Stimulated activated CD8-positive, alpha-beta memory T cell treated with anti-CD3 and anti-CD28 coated beads, Interleukin-15, amount 100 ng/mL, for 1 hour (primary cell): ENCODE data around the gene CHD3.
"Not testable (repeated sequence)": the region's sequence is repeated elsewhere in the genome, so short reads cannot be mapped to it uniquely, and the experiment has no call there.

Source experiments
- DNase-seq: peaks from one replicate; pipeline ENCODE4 v3.0.0-alpha.2; 2020; ENCODE audit warnings: low read depth

The CHD3 gene

GRCh38 chr17:7931709-7932482, 43.3 kb downstream of the CHD3 start, which contains the start of the genes CNTROB and TRAPPC1:
CNTROB (plus strand) TSS chr17:7932206; CDS start chr17:7933080, 874 bp downstream.
TRAPPC1 (minus strand) TSS chr17:7931946; CDS start chr17:7931829, 117 bp downstream.
- peak; percentile 98 for DNase-seq

GRCh38 chr17:7932483-7932891, 43.9 kb downstream of the CHD3 start:
- peak; percentile 12 for DNase-seq

DNA sequence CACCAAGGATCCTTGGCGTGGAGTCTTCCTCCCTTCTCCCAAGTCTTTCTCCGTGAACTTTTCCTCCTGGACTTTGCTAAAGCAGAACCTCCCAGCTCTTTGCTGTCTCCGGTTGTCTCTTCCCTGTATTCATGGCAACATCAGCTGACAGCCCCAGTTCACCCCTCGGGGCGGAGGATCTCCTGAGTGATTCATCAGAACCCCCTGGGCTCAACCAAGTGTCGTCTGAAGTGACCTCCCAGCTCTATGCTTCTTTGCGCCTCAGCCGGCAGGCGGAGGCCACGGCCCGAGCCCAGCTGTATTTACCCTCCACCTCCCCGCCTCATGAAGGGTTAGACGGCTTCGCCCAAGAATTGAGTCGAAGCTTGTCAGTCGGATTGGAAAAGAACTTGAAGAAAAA, 44.4 kb downstream of the CHD3 start:
- no peak for DNase-seq

GRCh38 chr17:7935859-7936258, 47.3 kb downstream of the CHD3 start:
- DNase-seq, result no peak

DNA sequence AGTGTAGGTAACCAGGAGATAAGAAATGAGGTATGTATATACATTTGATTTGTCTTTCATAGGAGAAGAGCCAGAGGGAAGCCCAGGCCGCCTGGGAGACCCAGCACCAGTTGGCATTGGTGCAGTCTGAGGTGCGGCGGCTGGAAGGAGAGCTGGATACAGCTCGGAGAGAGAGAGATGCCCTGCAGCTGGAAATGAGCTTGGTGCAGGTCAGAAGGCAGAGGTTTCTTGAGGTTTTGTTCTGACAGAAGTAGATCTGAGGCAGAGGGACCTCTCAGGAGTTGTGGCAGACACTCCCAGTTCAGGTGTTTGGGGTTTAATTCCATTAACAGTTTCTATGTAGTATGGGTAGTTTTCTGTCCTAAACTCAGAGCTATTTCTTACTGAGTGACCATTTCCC, 51.4 kb downstream of the CHD3 start:
- DNase-seq, result no peak

- no peak for DNase-seq
These were observed 52.2 kb downstream of the CHD3 start for GRCh38 chr17:7940743-7941142.

DNA sequence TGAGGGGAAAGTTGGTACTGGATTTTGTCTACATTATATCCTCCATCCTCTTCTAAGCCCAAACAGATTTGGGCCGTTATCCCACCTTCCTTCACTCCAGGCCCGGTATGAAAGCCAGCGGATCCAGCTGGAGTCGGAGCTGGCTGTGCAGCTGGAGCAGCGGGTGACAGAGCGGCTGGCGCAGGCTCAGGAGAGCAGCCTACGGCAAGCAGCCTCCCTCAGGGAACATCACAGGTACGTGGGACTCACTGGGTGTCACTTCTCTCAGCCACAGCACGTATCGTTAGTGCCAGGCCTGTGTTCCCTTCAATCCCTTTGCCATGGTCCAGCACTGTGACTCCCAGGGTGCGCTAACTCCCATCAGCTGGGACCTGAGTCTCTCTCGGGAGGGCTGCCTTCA, 54.7 kb downstream of the CHD3 start:
- DNase-seq, result no peak

DNA sequence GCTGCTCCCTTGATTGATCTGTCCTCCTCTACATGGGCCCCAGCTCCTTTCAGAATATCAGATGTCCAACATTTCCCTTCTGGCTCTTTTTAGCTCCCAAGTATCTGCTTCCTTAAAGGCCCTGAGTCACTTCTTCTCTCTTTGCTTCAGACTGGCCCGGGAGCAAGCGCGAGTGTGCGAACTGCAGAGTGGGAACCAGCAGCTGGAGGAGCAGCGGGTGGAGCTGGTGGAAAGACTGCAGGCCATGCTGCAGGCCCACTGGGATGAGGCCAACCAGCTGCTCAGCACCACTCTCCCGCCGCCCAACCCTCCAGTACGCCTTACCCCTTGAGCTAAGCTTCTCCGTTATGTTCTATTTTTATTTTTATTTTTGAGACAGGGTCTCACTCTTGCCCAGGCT, 55.7 kb downstream of the CHD3 start:
- no peak for DNase-seq

DNA sequence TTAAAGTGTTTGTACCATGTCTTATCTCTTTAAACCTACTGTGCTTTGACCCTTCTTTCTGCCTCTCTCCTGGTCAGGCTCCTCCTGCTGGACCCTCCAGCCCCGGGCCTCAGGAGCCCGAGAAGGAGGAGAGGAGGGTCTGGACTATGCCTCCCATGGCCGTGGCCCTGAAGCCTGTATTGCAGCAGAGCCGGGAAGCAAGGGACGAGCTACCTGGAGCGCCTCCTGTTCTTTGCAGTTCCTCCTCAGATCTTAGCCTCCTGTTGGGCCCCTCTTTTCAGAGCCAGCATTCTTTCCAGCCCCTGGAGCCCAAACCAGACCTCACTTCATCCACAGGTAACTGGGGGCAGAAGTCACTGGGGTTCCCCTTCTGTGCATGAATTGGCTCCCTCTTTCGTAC, 57.1 kb downstream of the CHD3 start:
- no peak for DNase-seq

- no peak for DNase-seq
These were observed 57.9 kb downstream of the CHD3 start for GRCh38 chr17:7946441-7946840.

DNA sequence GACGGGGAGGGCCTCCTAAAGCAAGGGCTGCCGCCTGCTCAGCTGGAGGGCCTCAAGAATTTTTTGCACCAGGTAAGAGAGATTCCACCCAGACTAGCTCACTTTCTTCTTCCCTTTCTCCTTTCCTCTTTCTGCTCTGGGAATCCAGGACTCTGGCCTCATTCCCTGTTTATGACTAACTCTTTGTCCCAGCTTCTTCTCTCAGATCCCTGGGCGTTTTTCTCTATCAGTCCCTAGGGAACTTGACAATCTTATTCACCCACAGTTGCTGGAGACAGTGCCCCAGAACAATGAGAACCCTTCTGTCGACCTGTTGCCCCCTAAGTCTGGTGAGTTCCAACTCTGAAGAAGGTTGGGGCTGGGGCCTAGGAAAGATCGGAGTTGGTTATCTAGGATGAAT, 59.1 kb downstream of the CHD3 start:
- no peak for DNase-seq

GRCh38 chr17:7950578-7950977, 62.0 kb downstream of the CHD3 start:
- no peak for DNase-seq

- DNase-seq, result no peak
These were observed 62.7 kb downstream of the CHD3 start for GRCh38 chr17:7951143-7951792.

- not testable (repeated sequence) for DNase-seq
These were observed 64.7 kb downstream of the CHD3 start for GRCh38 chr17:7953266-7953665.

DNA sequence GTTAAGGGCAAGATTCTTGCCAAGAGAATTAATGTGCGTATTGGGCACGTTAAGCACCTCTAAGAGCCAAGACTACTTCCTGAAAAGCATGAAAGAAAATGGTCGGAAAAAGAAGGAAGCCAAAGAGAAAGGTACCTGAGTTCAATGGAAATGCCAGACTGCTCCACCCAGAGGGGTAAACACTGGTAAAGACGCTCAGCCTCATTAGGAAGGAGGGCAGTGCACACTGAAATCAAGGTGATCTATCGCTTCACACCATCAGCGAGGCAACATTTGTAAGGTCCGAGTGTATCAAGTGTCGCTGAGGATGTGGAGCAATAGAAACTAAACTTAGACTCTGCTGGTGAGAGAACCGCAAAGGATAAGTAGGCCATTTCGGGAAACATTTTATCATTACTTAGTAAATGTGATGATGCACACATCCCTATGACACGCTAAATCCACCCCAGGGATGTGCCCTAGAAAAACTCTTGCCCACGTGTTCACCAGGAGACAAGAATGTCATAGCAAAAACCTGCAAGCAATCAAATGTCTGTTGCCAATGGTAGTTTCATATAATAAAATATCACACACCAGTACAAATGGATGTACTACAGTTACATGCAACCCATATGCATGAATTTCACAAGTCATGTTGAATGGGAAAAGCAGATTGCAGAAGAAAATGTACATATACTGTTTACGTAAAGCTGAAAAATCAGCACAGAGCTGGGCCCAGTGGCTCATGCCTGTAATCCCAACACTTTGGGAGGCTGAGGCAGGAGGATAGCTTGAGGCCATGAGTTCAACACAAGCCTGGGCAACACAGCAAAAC, 67.0 kb downstream of the CHD3 start:
- DNase-seq, result no peak

- DNase-seq, result no peak
These were observed 67.8 kb downstream of the CHD3 start for GRCh38 chr17:7956228-7956965.

- DNase-seq, result no peak
These were observed 71.1 kb downstream of the CHD3 start for GRCh38 chr17:7959503-7960253.

DNA sequence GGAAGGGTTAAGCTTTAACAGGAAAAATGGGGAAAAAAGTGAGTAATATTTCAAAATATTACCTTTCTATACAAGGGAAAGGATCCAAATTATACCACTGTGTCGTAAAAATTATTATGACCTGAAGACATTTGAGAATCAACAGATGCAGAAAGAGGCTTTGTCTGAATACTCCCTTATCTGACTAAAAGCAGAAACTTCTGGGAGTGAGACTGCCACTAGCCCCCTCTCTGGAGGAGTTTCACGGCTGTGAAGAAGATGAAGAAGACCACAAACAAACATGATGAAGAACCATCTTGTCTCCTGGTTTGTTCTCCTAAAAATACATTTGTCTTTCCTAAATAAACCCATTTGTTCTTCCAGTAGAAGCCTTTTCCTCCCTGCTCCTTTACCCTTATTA, 72.8 kb downstream of the CHD3 start:
- DNase-seq, result no peak
